Kidney epithelial cell (primary cell): Measurements from ENCODE around the gene PSMA6. TPM values are rescaled to one million over a fixed set of nuclear protein-coding genes. Genes with fewer than 3 reads are reported as not detected.
A peak's percentile ranks its signal among the peaks of the same experiment; 100 is the strongest.

ENCODE experiments used
- DNase-seq: peaks from one replicate; pipeline ENCODE4 v3.0.0-alpha.2; 2010; ENCODE audit warnings: low read depth
- H3K27me3 ChIP-seq: 2 replicates; pipeline ENCODE4 v1.6.0; 2011; ENCODE audit warnings: low read length; ENCODE audit not compliant: control insufficient read depth, insufficient read depth
- H3K36me3 ChIP-seq: 2 replicates; pipeline ENCODE4 v1.5.1; 2011; ENCODE audit warnings: low read length; ENCODE audit not compliant: control insufficient read depth, insufficient read depth
- H3K4me3 ChIP-seq: 2 replicates; pipeline ENCODE4 v1.5.1; 2011; ENCODE audit warnings: low read depth, mild to moderate bottlenecking, control low read depth, low read length
- total RNA-seq: library from RNA; depleted of rRNA; stranded (reverse); fragments of >200 nt; gene quantifications from 2 replicates; pipeline ENCODE4 v1.2.3, GENCODE V29; 2015
- TF ChIP-seq, protein P1 (sequence below): IDR thresholded peaks from 2 replicates; pipeline ENCODE4 v1.5.1; 2011; ENCODE audit warnings: mild to moderate bottlenecking, moderate library complexity, low read length, control low read depth, inconsistent platforms; ENCODE audit not compliant: insufficient read depth, poor library complexity, severe bottlenecking

The PSMA6 gene
- total RNA-seq, 1 donor from 2014 or later, result 214 TPM

- Histone ChIP-seq H3K4me3 (no peak overlapping the region), H3K27me3 (no peaks in the 10 kb centered on the region), H3K36me3 (no peaks in the 10 kb centered on the region)
- DNase-seq, result no peak
- TF ChIP-seq, protein P1, sequence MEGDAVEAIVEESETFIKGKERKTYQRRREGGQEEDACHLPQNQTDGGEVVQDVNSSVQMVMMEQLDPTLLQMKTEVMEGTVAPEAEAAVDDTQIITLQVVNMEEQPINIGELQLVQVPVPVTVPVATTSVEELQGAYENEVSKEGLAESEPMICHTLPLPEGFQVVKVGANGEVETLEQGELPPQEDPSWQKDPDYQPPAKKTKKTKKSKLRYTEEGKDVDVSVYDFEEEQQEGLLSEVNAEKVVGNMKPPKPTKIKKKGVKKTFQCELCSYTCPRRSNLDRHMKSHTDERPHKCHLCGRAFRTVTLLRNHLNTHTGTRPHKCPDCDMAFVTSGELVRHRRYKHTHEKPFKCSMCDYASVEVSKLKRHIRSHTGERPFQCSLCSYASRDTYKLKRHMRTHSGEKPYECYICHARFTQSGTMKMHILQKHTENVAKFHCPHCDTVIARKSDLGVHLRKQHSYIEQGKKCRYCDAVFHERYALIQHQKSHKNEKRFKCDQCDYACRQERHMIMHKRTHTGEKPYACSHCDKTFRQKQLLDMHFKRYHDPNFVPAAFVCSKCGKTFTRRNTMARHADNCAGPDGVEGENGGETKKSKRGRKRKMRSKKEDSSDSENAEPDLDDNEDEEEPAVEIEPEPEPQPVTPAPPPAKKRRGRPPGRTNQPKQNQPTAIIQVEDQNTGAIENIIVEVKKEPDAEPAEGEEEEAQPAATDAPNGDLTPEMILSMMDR, result no peak
Measured at GRCh38 chr14:35341454-35341750, 49.2 kb downstream of the PSMA6 start.

- no peak overlapping the region for H3K4me3 ChIP-seq
- H3K27me3 ChIP-seq, result no peaks in the 10 kb centered on the region
- peak; percentile 72 for DNase-seq
- TF ChIP-seq, protein P1, result no peak
- no peaks in the 10 kb centered on the region for H3K36me3 ChIP-seq
Measured at GRCh38 chr14:35341751-35342488, 49.7 kb downstream of the PSMA6 start.

DNA sequence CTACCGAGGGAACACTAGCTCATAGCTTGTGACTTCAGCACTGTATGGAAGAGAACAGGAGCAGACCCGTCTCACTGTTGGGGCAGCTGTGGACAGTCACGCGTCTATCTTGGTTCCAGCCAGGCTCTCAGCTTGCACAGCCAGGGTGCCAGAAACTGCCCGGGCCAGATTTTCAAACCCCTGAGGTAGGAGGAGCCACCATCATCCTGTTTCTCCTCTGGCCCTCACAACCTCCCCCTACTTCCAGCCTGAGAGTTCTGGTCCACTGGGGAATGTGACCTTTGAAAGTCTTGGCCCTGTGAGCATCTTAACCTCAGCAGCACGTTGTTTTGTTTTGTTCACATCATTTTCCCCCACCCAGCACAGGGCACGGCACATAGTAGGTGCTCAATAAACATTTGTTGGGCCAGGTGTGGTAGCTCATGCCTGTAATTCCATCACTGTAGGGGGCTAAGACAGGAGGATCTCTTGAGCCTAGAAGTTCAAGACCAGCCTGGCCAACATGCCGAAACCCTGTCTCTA, 50.4 kb downstream of the PSMA6 start:
- H3K36me3 ChIP-seq, result no peaks in the 10 kb centered on the region
- no peaks in the 10 kb centered on the region for H3K27me3 ChIP-seq
- no peak for DNase-seq
- TF ChIP-seq, protein P1, result no peak
- H3K4me3 ChIP-seq, result no peak overlapping the region

GRCh38 chr14:35343702-35344101, 51.5 kb downstream of the PSMA6 start:
- no peak for DNase-seq
- no peaks in the 10 kb centered on the region for H3K27me3 ChIP-seq
- no peaks in the 10 kb centered on the region for H3K36me3 ChIP-seq
- TF ChIP-seq, protein P1, result no peak
- no peak overlapping the region for H3K4me3 ChIP-seq

GRCh38 chr14:35344107-35344807, 52.1 kb downstream of the PSMA6 start:
- H3K27me3 ChIP-seq, result no peaks in the 10 kb centered on the region
- no peak for DNase-seq
- TF ChIP-seq, protein P1, result no peak
- no peak overlapping the region for H3K4me3 ChIP-seq
- H3K36me3 ChIP-seq, result no peaks in the 10 kb centered on the region
